SK-N-SH (cell line): ENCODE results near the gene GGACT.

ENCODE experiments used
- EP300 ChIP-seq, 2 experiments: IDR thresholded peaks; 2 replicates each; pipeline versions ENCODE4 v1.4.0 to v1.6.1; 2012; ENCODE audit warnings: borderline replicate concordance in 1 of 2, low read depth in 1 of 2, low read length in 1 of 2
- POLR2AphosphoS5 ChIP-seq: IDR thresholded peaks from 2 replicates; pipeline ENCODE4 v1.6.1; 2012; ENCODE audit warnings: low read depth, low read length
- TF ChIP-seq, protein P1 (sequence below): fragments of 200-600 bp; sonication (generic); IDR thresholded peaks from 2 replicates; pipeline ENCODE4 v1.6.1; 2017; ENCODE audit warnings: antibody characterized with exemption, mild to moderate bottlenecking, moderate library complexity

- TF ChIP-seq, protein P1, sequence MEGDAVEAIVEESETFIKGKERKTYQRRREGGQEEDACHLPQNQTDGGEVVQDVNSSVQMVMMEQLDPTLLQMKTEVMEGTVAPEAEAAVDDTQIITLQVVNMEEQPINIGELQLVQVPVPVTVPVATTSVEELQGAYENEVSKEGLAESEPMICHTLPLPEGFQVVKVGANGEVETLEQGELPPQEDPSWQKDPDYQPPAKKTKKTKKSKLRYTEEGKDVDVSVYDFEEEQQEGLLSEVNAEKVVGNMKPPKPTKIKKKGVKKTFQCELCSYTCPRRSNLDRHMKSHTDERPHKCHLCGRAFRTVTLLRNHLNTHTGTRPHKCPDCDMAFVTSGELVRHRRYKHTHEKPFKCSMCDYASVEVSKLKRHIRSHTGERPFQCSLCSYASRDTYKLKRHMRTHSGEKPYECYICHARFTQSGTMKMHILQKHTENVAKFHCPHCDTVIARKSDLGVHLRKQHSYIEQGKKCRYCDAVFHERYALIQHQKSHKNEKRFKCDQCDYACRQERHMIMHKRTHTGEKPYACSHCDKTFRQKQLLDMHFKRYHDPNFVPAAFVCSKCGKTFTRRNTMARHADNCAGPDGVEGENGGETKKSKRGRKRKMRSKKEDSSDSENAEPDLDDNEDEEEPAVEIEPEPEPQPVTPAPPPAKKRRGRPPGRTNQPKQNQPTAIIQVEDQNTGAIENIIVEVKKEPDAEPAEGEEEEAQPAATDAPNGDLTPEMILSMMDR = no peak
- TF ChIP-seq POLR2AphosphoS5 = no peak
- no peak; a peak in 1 of 4 replicates for TF ChIP-seq EP300 (IDR thresholded peaks at IDR 0.05; ENCODE audit: borderline replicate concordance in 1 of 2, low read depth in 1 of 2, low read length in 1 of 2)
These were observed 91.2 kb downstream of the GGACT start for GRCh38 chr13:100497389-100497788.
